ENCODE data around the gene EFNB2. TPM values are rescaled to one million over a fixed set of nuclear protein-coding genes. Genes with fewer than 3 reads are reported as not detected.

Gene EFNB2
- total RNA-seq, 1 donor from 2014 or later: 10.1 TPM

DNA sequence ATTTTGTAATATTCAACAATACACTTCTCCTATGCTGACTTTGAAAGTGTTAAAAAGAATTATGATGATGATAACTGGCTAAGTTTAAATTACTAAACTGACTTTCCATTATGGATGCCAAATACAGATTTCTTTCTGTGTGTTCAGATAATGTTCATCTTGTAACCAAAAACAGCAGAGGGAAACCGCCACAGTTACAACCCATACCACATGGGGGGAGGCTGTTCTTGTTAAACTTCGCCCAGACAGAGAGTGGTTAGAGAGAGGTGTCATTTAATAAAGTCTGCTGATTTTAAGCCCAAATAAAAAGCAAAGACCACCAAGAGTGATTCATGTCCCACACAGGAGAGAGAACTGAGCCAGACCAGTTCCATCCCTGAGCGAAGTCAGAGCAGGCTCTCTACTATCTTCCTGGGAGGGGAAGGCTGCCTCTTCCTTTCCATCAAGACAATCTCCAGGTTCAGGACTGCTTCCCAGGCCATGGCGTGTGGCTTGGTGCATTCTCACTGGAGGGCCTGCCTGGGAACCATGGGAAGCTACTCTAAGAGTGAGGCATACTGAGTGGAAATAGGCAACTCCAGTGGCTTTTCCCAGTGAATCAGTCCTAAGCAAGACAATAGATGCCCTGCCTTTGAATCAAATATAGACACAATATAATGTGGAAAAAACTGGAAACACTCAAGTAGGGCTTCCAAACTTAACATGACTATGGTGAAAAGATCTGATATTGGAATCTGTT, 18.2 kb downstream of the EFNB2 start:
- Histone ChIP-seq H3K27me3 (ENCODE audit: low read depth) (no peaks in the 10 kb centered on the region), H3K4me1 (peaks cover 41% of the 10 kb centered on the region)

DNA sequence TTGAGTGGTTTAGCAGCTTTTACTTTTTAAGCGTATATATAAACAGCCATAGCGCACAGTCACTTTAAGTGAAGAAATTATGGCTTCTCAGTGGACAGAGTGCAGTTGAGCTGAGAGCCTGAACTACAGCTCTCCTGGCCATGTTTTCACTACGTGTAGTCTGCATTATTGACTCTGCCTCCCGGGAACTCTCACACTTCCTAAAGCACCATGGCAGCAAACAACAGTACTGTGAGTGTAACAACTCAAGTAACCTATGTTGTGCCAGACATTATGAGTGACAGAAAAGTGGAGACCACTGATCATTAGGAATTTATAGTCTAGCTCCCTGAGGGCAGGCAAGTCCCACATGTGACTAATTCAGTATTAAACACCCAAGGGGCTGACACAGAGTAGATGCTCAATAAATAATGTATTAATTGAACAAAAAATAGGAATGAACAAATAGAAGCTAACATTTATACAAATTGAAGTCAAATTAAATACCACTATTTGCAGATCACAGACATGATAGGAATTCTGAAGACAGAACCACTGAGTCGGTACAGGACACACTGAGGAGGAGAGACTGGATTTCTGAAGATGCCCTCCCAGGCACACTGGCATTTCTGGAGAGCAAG, 19.7 kb downstream of the EFNB2 start:
- no peak for DNase-seq
- Histone ChIP-seq H3K36me3 (no peaks in the 10 kb centered on the region), H3K4me3 (peak overlapping the region; percentile 4), H3K4me1 (peaks cover 39% of the 10 kb centered on the region), H3K27ac (replicated peaks) (no peak overlapping the region), H3K27me3 (ENCODE audit: low read depth) (no peaks in the 10 kb centered on the region), H3K9me3 (replicated peaks) (no peaks in the 10 kb centered on the region)
- TF ChIP-seq, protein P1, sequence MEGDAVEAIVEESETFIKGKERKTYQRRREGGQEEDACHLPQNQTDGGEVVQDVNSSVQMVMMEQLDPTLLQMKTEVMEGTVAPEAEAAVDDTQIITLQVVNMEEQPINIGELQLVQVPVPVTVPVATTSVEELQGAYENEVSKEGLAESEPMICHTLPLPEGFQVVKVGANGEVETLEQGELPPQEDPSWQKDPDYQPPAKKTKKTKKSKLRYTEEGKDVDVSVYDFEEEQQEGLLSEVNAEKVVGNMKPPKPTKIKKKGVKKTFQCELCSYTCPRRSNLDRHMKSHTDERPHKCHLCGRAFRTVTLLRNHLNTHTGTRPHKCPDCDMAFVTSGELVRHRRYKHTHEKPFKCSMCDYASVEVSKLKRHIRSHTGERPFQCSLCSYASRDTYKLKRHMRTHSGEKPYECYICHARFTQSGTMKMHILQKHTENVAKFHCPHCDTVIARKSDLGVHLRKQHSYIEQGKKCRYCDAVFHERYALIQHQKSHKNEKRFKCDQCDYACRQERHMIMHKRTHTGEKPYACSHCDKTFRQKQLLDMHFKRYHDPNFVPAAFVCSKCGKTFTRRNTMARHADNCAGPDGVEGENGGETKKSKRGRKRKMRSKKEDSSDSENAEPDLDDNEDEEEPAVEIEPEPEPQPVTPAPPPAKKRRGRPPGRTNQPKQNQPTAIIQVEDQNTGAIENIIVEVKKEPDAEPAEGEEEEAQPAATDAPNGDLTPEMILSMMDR (IDR thresholded peaks at IDR 0.05; ENCODE audit: borderline replicate concordance): no peak
- intact Hi-C loops (cut with micrococcal nuclease): no loop called here

More for the DNA sequence above, 18.2 kb downstream of the EFNB2 start:
- no peak overlapping the region for H3K4me3 ChIP-seq
- intact Hi-C loops (cut with micrococcal nuclease): no loop called here
- DNase-seq: no peak
- H3K9me3 ChIP-seq (replicated peaks): no peaks in the 10 kb centered on the region
- no peaks in the 10 kb centered on the region for H3K36me3 ChIP-seq
- TF ChIP-seq, protein P1 (IDR thresholded peaks at IDR 0.05; ENCODE audit: borderline replicate concordance): no peak
- H3K27ac ChIP-seq (replicated peaks): no peak overlapping the region

DNA sequence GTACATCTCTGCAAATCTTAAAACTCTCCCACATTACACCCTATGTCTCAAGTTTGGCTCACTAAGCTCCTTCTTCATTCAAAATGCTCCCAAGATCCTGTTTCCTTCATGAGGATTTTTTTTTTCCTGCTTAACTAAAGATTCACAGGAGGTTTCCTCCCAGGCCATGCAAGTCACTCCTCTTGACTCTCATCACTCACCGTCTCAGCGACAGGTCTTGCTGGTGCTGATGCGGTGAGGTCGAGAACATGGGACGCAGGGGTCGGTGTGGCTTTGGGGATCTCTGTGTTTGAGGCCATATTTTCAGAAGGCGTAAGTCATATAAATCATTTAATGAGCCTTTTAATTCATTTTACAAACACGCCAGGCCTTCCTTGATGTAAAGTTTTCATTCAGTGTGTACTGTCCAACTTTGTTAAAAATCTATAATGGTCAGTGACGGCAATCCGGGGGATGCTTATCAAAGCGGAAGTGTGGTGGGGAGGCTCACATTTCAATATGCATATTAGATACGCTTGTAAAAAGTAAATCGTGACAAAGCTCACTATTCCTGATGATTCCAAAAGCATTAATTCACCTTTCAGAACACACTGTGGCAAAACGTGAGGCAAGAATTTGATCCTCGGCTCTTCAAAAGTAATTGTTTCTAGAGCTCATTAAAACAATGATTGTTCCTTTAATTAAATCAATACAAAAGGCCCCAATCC, 20.4 kb downstream of the EFNB2 start:
- Histone ChIP-seq H3K4me1 (peaks cover 33% of the 10 kb centered on the region), H3K36me3 (peaks cover 5% of the 10 kb centered on the region), H3K27me3 (ENCODE audit: low read depth) (no peaks in the 10 kb centered on the region), H3K27ac (replicated peaks) (no peak overlapping the region), H3K9me3 (replicated peaks) (no peaks in the 10 kb centered on the region), H3K4me3 (no peak overlapping the region)
- TF ChIP-seq, protein P1 (IDR thresholded peaks at IDR 0.05; ENCODE audit: borderline replicate concordance): no peak
- intact Hi-C loops (cut with micrococcal nuclease): no loop called here
- no peak for DNase-seq

DNA sequence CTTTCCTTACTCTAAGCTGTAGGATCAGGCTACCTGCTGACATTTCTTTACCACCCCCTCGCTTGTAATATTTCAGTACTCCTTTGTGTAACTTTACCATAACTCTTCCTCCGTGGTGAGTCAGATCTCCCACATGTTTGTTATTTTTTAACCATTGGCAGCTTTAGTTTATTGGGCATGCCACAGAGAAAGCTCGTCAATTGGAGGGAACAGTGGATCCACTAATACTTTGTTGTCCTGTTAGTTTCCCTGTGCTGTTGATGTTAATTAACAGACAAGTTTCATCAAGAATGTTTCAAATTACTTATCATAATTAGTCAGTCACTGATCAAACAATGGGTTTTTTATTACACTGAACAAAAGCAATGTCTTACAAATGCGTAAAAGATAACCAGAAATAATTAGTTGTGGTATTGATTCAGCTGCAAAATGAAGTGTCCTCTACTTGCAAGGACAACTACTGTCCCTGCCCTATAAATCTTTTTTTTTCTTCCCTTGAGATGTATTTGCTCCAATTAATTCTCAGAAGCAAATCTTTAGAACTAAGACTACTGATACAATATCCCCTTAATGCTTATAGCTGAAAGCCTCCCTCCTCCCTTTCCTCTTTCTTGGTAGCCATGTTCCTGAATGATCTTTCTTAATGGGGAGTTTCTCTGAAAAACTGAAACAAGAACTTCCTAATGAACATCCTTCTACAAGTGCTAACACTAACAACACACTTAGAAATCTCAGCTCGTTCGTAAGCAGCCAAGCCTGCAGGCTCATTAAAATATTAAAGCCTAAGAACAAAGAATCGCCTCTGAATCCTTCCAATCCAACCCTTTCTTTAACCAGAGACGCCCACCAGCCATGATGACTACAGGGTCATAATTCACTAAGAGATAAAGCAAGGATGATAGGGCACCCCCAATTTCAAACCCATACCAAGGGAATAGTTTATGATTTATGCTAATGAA, 22.2 kb downstream of the EFNB2 start:
- H3K4me3 ChIP-seq: no peak overlapping the region

More for the DNA sequence above, 22.2 kb downstream of the EFNB2 start:
- no peak for DNase-seq
- TF ChIP-seq, protein P1 (IDR thresholded peaks at IDR 0.05; ENCODE audit: borderline replicate concordance): no peak
- Histone ChIP-seq H3K36me3 (peaks cover 5% of the 10 kb centered on the region), H3K27me3 (ENCODE audit: low read depth) (no peaks in the 10 kb centered on the region), H3K27ac (replicated peaks) (no peak overlapping the region), H3K9me3 (replicated peaks) (no peaks in the 10 kb centered on the region), H3K4me1 (peaks cover 42% of the 10 kb centered on the region)
- intact Hi-C loops (cut with micrococcal nuclease): no loop called here
